Measurements from ENCODE around the gene RAB39B. TPM values are rescaled to one million over a fixed set of nuclear protein-coding genes. Genes with fewer than 3 reads are reported as not detected.

Gene RAB39B
- total RNA-seq, 2 donors from 2014 or later, result 0.55 to 0.63 TPM

GRCh38 chrX:155266439-155266838 is 2.1 kb upstream of the RAB39B start:
- Histone ChIP-seq H3K4me3 (no peak overlapping the region), H3K9me3 (peaks cover 0 to 13% of the 10 kb centered on the region in 2 donors), H3K36me3 (no peaks in the 10 kb centered on the region), H3K4me1 (peaks cover 0 to 6% of the 10 kb centered on the region in 2 donors), H3K27ac (no peak overlapping the region), H3K27me3 (no peaks in the 10 kb centered on the region)
- DNase-seq (ENCODE audit: low spot score), result no peak
- no peak for TF ChIP-seq CTCF (IDR thresholded peaks at IDR 0.05)

- Histone ChIP-seq H3K4me3 (no peak overlapping the region), H3K9me3 (no peaks in the 10 kb centered on the region), H3K27me3 (no peaks in the 10 kb centered on the region), H3K4me1 (peaks cover 0 to 6% of the 10 kb centered on the region in 2 donors), H3K27ac (no peak overlapping the region), H3K36me3 (no peaks in the 10 kb centered on the region)
- DNase-seq (ENCODE audit: low spot score), result no peak
- TF ChIP-seq CTCF (IDR thresholded peaks at IDR 0.05), result no peak
Measured at GRCh38 chrX:155262970-155263754, 1.1 kb downstream of the RAB39B start.

DNA sequence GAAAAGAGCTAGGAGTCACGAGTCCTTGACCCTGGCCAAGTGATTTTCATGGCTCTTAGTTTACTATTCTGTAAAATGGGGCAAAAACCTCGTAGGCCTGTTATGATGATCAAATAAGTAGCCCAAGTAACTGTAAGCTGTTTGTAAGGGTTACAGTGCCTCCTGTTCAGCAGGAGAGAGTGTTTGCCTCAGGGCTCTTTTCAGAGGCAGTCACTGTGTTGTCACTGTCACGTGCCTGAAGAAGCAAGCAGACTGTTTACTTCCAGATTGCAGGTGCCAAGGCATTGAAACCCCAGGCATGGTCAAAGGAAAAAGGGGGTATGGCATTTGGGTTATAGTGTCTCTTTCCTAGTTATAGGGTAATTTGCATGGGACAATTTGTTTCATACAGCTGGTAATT is 4.5 kb downstream of the RAB39B start:
- H3K4me1 ChIP-seq, result peaks cover 0 to 6% of the 10 kb centered on the region in 2 donors
- TF ChIP-seq CTCF (IDR thresholded peaks at IDR 0.05), result no peak
- H3K9me3 ChIP-seq, result no peaks in the 10 kb centered on the region
- H3K4me3 ChIP-seq, result no peak overlapping the region
- H3K27ac ChIP-seq, result no peak overlapping the region
- no peaks in the 10 kb centered on the region for H3K36me3 ChIP-seq
- no peak for DNase-seq (ENCODE audit: low spot score)
- no peaks in the 10 kb centered on the region for H3K27me3 ChIP-seq

- Histone ChIP-seq H3K27me3 (no peaks in the 10 kb centered on the region), H3K36me3 (no peaks in the 10 kb centered on the region), H3K4me3 (no peak overlapping the region), H3K27ac (no peak overlapping the region), H3K4me1 (no peaks in the 10 kb centered on the region), H3K9me3 (no peaks in the 10 kb centered on the region)
- TF ChIP-seq CTCF (IDR thresholded peaks at IDR 0.05), result no peak
- no peak for DNase-seq (ENCODE audit: low spot score)
Measured at GRCh38 chrX:155251391-155251790, 12.9 kb downstream of the RAB39B start.

- Histone ChIP-seq H3K4me1 (no peaks in the 10 kb centered on the region), H3K36me3 (no peaks in the 10 kb centered on the region), H3K27ac (no peak overlapping the region), H3K9me3 (no peaks in the 10 kb centered on the region), H3K4me3 (no peak overlapping the region), H3K27me3 (no peaks in the 10 kb centered on the region)
- DNase-seq (ENCODE audit: low spot score), result no peak
- no peak for TF ChIP-seq CTCF (IDR thresholded peaks at IDR 0.05)
Measured at GRCh38 chrX:155247497-155247896, 16.8 kb downstream of the RAB39B start.

- H3K4me3 ChIP-seq, result no peak overlapping the region
- TF ChIP-seq CTCF (IDR thresholded peaks at IDR 0.05), result no peak
- no peaks in the 10 kb centered on the region for H3K4me1 ChIP-seq
- no peaks in the 10 kb centered on the region for H3K27me3 ChIP-seq
- H3K9me3 ChIP-seq, result no peaks in the 10 kb centered on the region
- no peak for DNase-seq (ENCODE audit: low spot score)
- H3K27ac ChIP-seq, result no peak overlapping the region
- no peaks in the 10 kb centered on the region for H3K36me3 ChIP-seq
Measured at GRCh38 chrX:155246748-155247147, 17.5 kb downstream of the RAB39B start.

Data from right atrium auricular region (tissue), 2 donors.